K562 (cell line): ENCODE results near the gene TIFAB. TPM values are rescaled to one million over a fixed set of nuclear protein-coding genes. Genes with fewer than 3 reads are reported as not detected.
A peak's percentile ranks its signal among the peaks of the same experiment; 100 is the strongest.

ENCODE experiments used
- CBX1 ChIP-seq: sonication (generic); IDR thresholded peaks from 2 replicates; pipeline ENCODE4 v1.6.1; 2016; ENCODE audit warnings: antibody characterized with exemption, low read depth, mild to moderate bottlenecking
- CTBP1 ChIP-seq: fragments of 450-650 bp; IDR thresholded peaks from 2 replicates; pipeline ENCODE4 v1.6.1; 2016; ENCODE audit warnings: borderline replicate concordance
- ELF2 ChIP-seq: fragments of 250-450 bp; sonication (Bioruptor Pico); IDR thresholded peaks from 2 replicates; pipeline ENCODE4 v1.5.0; 2021; ENCODE audit warnings: mild to moderate bottlenecking
- ESRRA ChIP-seq: fragments of 450-650 bp; IDR thresholded peaks from 2 replicates; pipeline ENCODE4 v1.6.1; 2014; ENCODE audit warnings: low read depth, mild to moderate bottlenecking, moderate library complexity, borderline replicate concordance
- HNRNPUL1 ChIP-seq: fragments of 200-400 bp; formaldehyde crosslinking; IDR thresholded peaks from 2 replicates; pipeline ENCODE4 v1.6.1; 2017; ENCODE audit warnings: low read length
- ILF3 ChIP-seq: fragments of 450-650 bp; IDR thresholded peaks from 2 replicates; pipeline ENCODE4 v1.6.1; 2018; ENCODE audit warnings: antibody characterized with exemption, mild to moderate bottlenecking, moderate library complexity, borderline replicate concordance
- LEF1 ChIP-seq: fragments of 450-650 bp; IDR thresholded peaks from 2 replicates; pipeline ENCODE4 v1.6.1; 2016; ENCODE audit warnings: mild to moderate bottlenecking
- MNT ChIP-seq, 2 experiments: fragments of 450-650 bp; conservative IDR thresholded peaks; 2 replicates each; pipeline ENCODE4 v1.6.1; 2017; ENCODE audit warnings: mild to moderate bottlenecking in 2 of 2, moderate library complexity in 2 of 2
- NFIC ChIP-seq: fragments of 450-650 bp; IDR thresholded peaks from 2 replicates; pipeline ENCODE4 v1.6.1; 2017; ENCODE audit warnings: mild to moderate bottlenecking, inconsistent platforms
- PHB ChIP-seq: fragments of 250-450 bp; sonication (Bioruptor Pico); IDR thresholded peaks from 2 replicates; pipeline ENCODE4 v1.5.0; 2021
- PKNOX1 ChIP-seq: fragments of 450-650 bp; IDR thresholded peaks from 2 replicates; pipeline ENCODE4 v1.6.1; 2016
- PRDM10 ChIP-seq: fragments of 450-650 bp; IDR thresholded peaks from 2 replicates; pipeline ENCODE4 v1.6.1; 2018; ENCODE audit not compliant: partially characterized antibody
- SIX5 ChIP-seq, 2 experiments: IDR thresholded peaks; 2 replicates each; pipeline ENCODE4 v1.6.1; 2011; ENCODE audit warnings: low read length in 2 of 2, borderline replicate concordance in 1 of 2, low read depth in 1 of 2, mild to moderate bottlenecking in 1 of 2, moderate library complexity in 1 of 2; ENCODE audit not compliant: insufficient read depth in 1 of 2
- SNRNP70 ChIP-seq: fragments of 200-400 bp; formaldehyde crosslinking; optimal IDR thresholded peaks from 2 replicates; pipeline ENCODE3; 2017; ENCODE audit warnings: low read depth, low read length
- SOX6 ChIP-seq: fragments of 450-650 bp; IDR thresholded peaks from 2 replicates; pipeline ENCODE4 v1.6.1; 2014; ENCODE audit warnings: mild to moderate bottlenecking
- ZBTB26 ChIP-seq: fragments of 450-650 bp; formaldehyde crosslinking; IDR thresholded peaks from 2 replicates; pipeline ENCODE4 v1.4.0; 2022; ENCODE audit warnings: missing genetic modification characterization
- ZNF140 ChIP-seq: fragments of 250-450 bp; sonication (Bioruptor Pico); IDR thresholded peaks from 2 replicates; pipeline ENCODE4 v1.8.0; 2021; ENCODE audit warnings: moderate library complexity, mild to moderate bottlenecking, inconsistent platforms
- ZNF263 ChIP-seq: sonication (generic); formaldehyde crosslinking; IDR thresholded peaks from 2 replicates; pipeline ENCODE4 v1.8.0; 2022; ENCODE audit warnings: mild to moderate bottlenecking, missing genetic modification reagents, borderline replicate concordance
- ZNF395 ChIP-seq: fragments of 200-800 bp; sonication (Bioruptor generic); IDR thresholded peaks from 2 replicates; pipeline ENCODE4 v1.6.1; 2017; ENCODE audit warnings: missing genetic modification characterization, missing compliant biosample characterization
- ZNF57 ChIP-seq: fragments of 450-650 bp; formaldehyde crosslinking; IDR thresholded peaks from 2 replicates; pipeline ENCODE4 v1.4.0; 2020; ENCODE audit warnings: mild to moderate bottlenecking, moderate library complexity
- polyA plus RNA-seq, 8 experiments: library from polyadenylated mRNA; depleted of rRNA in 4 of 8; stranded (reverse) in 5 of 8; unstranded in 3 of 8; fragments of >200 nt; fragmentation: Nextera tagmentation in 2 of 8; fragmentation: Illumina TruSeq in 1 of 8; extraction: Ambion mirVana in 2 of 8; extraction: Trizol in 1 of 8; gene quantifications; 2 replicates each; pipeline versions ENCODE4 v1.2.1 to v1.2.3, GENCODE V29; 2011 to 2014; ENCODE audit warnings: inconsistent platforms in 1 of 8, missing spikeins in 1 of 8
- total RNA-seq, 7 experiments: library from RNA; depleted of rRNA in 6 of 7; stranded (reverse); fragments of >200 nt in 6 of 7; fragmentation: Illumina TruSeq in 2 of 7; extraction: Trizol in 2 of 7; gene quantifications; 2 replicates each; pipeline versions ENCODE4 v1.2.1 to v1.2.3, GENCODE V29; 2011 to 2021; ENCODE audit warnings: low replicate concordance in 1 of 7

Gene TIFAB
- total and polyA plus RNA-seq, 9 of the 15 experiments (the other 6 are each of a cell fraction or from before 2014, with no cell fraction given), result not detected

GRCh38 chr5:135481387-135481786 is 29.2 kb upstream of the TIFAB start (continued):
- no peak for TF ChIP-seq SNRNP70
- no peak for TF ChIP-seq ILF3
- no peak for TF ChIP-seq PHB (CRISPR knock-in tag)
- TF ChIP-seq ELF2 (CRISPR knock-in tag), result no peak
- TF ChIP-seq PKNOX1, result no peak
- TF ChIP-seq ZNF140, result no peak
- TF ChIP-seq MNT (conservative IDR thresholded peaks at IDR 0.05), result peak in 1 of 2 experiments; percentile 66; a peak in 2 of 4 replicates
- 0 out of 2 replicates have a peak, but pooled peaks have one; percentile 6 for TF ChIP-seq ESRRA
- peak; percentile 82; the same call in 1 of the 2 replicates for TF ChIP-seq ZNF263 (CRISPR knock-in tag)
- peak; percentile 44; the same call in 1 of the 2 replicates for TF ChIP-seq NFIC
- TF ChIP-seq ZNF395 (CRISPR knock-in tag), result peak; percentile 44; the same call in 1 of the 2 replicates
- no peak for TF ChIP-seq HNRNPUL1
- TF ChIP-seq SOX6, result 0 out of 2 replicates have a peak, but pooled peaks have one; percentile 20
- TF ChIP-seq ZNF57 (CRISPR knock-in tag), result no peak
- peak; percentile 15; the same call in 1 of the 2 replicates for TF ChIP-seq LEF1
- no peak; the same call in 1 of the 2 replicates for TF ChIP-seq ZBTB26 (CRISPR knock-in tag)
- TF ChIP-seq SIX5 (IDR thresholded peaks at IDR 0.05; ENCODE audit: borderline replicate concordance in 1 of 2, insufficient read depth in 1 of 2, low read depth in 1 of 2, low read length in 2 of 2), result no peak
- TF ChIP-seq CTBP1, result peak; percentile 82
- peak; percentile 32; the same call in 1 of the 2 replicates for TF ChIP-seq CBX1
- TF ChIP-seq PRDM10, result no peak
